Gastroesophageal sphincter (tissue), 4 donors: Measurements from ENCODE around the gene KDM4F. TPM values are rescaled to one million over a fixed set of nuclear protein-coding genes. Genes with fewer than 3 reads are reported as not detected.
"Not testable (repeated sequence)": the region's sequence is repeated elsewhere in the genome, so short reads cannot be mapped to it uniquely, and the experiment has no call there.

Experiments
- ATAC-seq: fragments of 150-250 bp; one replicate; pipeline ENCODE4 v1.9.1; 2016; ENCODE audit warnings: mild to moderate bottlenecking, moderate library complexity
- H3K27ac ChIP-seq, 4 donors: fragments of 200-600 bp; sonication (generic) in 3 of 4; 1 replicate in 3 of 4; 2 replicates in 1 of 4; pipeline ENCODE4 v1.5.1; 2016 to 2019
- H3K27me3 ChIP-seq: fragments of 200-600 bp; sonication (generic); one replicate; pipeline ENCODE4 v1.5.1; 2019
- H3K36me3 ChIP-seq, 2 donors: fragments of 200-600 bp; sonication (generic); one replicate each; pipeline ENCODE4 v1.5.1; 2019; ENCODE audit warnings: control low read depth in 1 of 2
- H3K4me1 ChIP-seq, 3 donors: fragments of 200-600 bp; sonication (generic); 1 replicate in 2 of 3; 2 replicates in 1 of 3; pipeline ENCODE4 v1.5.1; 2016 to 2019; ENCODE audit warnings: control low read depth in 2 of 3
- H3K4me3 ChIP-seq, 2 donors: fragments of 200-600 bp; sonication (generic); one replicate each; pipeline ENCODE4 v1.5.1; 2019; ENCODE audit warnings: mild to moderate bottlenecking in 1 of 2, moderate library complexity in 1 of 2
- H3K9me3 ChIP-seq, 3 donors: fragments of 200-600 bp; sonication (generic); one replicate each; pipeline ENCODE4 v1.5.1; 2017 to 2019; ENCODE audit warnings: control low read depth in 2 of 3
- EP300 ChIP-seq: sonication (generic); formaldehyde crosslinking; IDR thresholded peaks from one replicate; pipeline ENCODE4 v1.6.1; 2017; ENCODE audit warnings: antibody characterized with exemption, mild to moderate bottlenecking
- POLR2A ChIP-seq, 2 donors: fragments of 450-650 bp; IDR thresholded peaks; one replicate each; pipeline ENCODE4 v1.6.1; 2017; ENCODE audit warnings: antibody characterized with exemption in 2 of 2, mild to moderate bottlenecking in 2 of 2, moderate library complexity in 1 of 2
- POLR2AphosphoS5 ChIP-seq: sonication (generic); formaldehyde crosslinking; IDR thresholded peaks from one replicate; pipeline ENCODE4 v1.6.1; 2017; ENCODE audit warnings: antibody characterized with exemption
- WGBS, 2 donors: methylation state at CpG; one replicate each; pipeline ENCODE4 v1.1.5; 2018; ENCODE audit warnings: low coverage in 1 of 2; 5-methylcytosine and 5-hydroxymethylcytosine counted together
- total RNA-seq, 4 donors: library from RNA; depleted of rRNA; stranded (reverse); fragments of >200 nt; gene quantifications; one replicate each; pipeline ENCODE4 v1.1.0, GENCODE V29; 2016
- TF ChIP-seq, protein P1 (sequence below), 4 experiments: fragments of 200-600 bp in 2 of 4; fragments of 450-650 bp in 2 of 4; sonication (generic) in 1 of 4; IDR thresholded peaks; one replicate each; pipeline ENCODE4 v1.5.1; 2017 to 2019; ENCODE audit warnings: antibody characterized with exemption in 4 of 4, mild to moderate bottlenecking in 2 of 4, moderate library complexity in 2 of 4

The KDM4F gene
- total RNA-seq, 4 donors from 2014 or later = 0.15 TPM; not detected in 3

DNA sequence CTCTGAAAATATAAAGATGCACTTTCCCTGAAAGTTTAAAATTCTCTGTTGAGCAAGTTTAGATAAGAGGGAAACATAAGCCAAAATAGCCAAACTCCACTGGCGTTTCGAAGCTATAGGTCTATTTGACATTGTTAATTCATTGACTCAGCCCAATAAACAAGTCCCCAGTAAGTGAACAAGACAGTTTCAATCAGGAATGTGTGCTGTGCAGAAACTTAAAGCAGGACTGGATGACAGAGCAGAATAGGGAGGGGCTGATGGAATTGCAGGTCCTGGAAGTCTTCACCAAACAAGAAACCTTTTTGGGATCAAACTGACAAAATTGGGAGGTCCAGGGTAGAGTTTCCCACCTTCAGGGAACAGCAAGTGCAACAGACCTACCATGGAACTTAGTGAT lies 33.1 kb upstream of the KDM4F start:
- 26% methylated on average over 2 of the region's 2 CpGs; no CpG with 5 or more reads in 1 of the 2 donors for WGBS, 2 donors
- no peak for ATAC-seq
- H3K36me3 ChIP-seq = no peaks in the 10 kb centered on the region
- no peak for TF ChIP-seq POLR2AphosphoS5
- no peak for TF ChIP-seq POLR2A (IDR thresholded peaks at IDR 0.05)
- TF ChIP-seq, protein P1, sequence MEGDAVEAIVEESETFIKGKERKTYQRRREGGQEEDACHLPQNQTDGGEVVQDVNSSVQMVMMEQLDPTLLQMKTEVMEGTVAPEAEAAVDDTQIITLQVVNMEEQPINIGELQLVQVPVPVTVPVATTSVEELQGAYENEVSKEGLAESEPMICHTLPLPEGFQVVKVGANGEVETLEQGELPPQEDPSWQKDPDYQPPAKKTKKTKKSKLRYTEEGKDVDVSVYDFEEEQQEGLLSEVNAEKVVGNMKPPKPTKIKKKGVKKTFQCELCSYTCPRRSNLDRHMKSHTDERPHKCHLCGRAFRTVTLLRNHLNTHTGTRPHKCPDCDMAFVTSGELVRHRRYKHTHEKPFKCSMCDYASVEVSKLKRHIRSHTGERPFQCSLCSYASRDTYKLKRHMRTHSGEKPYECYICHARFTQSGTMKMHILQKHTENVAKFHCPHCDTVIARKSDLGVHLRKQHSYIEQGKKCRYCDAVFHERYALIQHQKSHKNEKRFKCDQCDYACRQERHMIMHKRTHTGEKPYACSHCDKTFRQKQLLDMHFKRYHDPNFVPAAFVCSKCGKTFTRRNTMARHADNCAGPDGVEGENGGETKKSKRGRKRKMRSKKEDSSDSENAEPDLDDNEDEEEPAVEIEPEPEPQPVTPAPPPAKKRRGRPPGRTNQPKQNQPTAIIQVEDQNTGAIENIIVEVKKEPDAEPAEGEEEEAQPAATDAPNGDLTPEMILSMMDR (IDR thresholded peaks at IDR 0.05) = no peak
- no peak for TF ChIP-seq EP300
- H3K27me3 ChIP-seq = peaks cover 10% of the 10 kb centered on the region
- no peak overlapping the region for H3K4me3 ChIP-seq
- no peak overlapping the region for H3K27ac ChIP-seq
- no peaks in the 10 kb centered on the region for H3K4me1 ChIP-seq
- no peaks in the 10 kb centered on the region for H3K9me3 ChIP-seq

DNA sequence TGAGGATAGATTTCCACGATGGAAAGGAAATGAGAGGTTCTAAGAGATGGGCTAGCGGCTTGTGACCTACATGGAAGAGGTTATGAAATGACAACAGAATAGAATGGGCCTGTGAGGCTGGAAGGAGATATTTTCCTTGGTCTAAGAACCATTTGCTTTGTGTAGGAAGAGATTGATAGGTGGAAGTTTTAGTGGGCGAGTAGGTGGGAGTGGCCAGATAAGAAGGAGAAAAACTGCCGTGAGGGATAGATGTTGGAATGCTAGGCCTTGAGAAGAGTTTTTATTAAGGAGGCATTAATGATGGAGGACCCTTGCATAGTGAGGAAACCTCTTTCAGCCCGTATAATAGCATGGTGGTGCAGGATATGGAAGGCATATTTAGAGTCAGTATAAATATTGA lies 27.8 kb upstream of the KDM4F start:
- H3K4me1 ChIP-seq, H3K9me3 ChIP-seq, ATAC-seq, H3K4me3 ChIP-seq, H3K27me3 ChIP-seq, H3K27ac ChIP-seq, H3K36me3 ChIP-seq: not testable (repeated sequence)
- 57 to 73% methylated on average over 1 to 5 of the region's 5 CpGs for WGBS, 2 donors

DNA sequence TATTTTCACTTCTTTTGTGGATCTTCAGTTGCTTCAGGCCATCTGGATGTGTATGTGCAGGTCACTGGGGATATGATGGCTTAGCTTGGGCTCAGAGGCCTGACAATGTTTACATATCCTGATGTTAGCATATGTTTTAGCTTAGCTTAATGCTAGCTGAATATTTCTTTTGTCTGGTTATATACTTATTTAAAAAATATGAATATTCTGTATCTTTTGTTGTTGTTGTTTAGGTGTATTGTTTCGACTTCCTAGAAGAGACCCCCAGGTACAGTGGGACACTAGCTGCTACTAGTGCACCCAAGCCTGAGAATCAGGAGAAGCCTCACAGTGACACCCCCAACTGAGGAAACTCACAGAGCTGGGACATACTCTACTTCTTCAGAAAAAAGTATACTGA lies 24.3 kb upstream of the KDM4F start, which contains the start of gene KDM4E:
Gene KDM4E, plus strand, starts transcription at position 301 of the 400 bp plus-strand sequence. CDS start 300 bp downstream, outside the sequence.
- H3K4me3 ChIP-seq = no peak within 1 kb of the TSS
- ATAC-seq = no peak
- no peaks in the 10 kb centered on the region for H3K4me1 ChIP-seq
- no peaks in the 10 kb centered on the region for H3K36me3 ChIP-seq
- no peaks in the 10 kb centered on the region for H3K9me3 ChIP-seq
- no peaks in the 10 kb centered on the region for H3K27me3 ChIP-seq
- TF ChIP-seq POLR2AphosphoS5 (no peak), POLR2A (IDR thresholded peaks at IDR 0.05) (no peak), EP300 (no peak)
- TF ChIP-seq, protein P1 (IDR thresholded peaks at IDR 0.05) = no peak
- H3K27ac ChIP-seq = no peak within 1 kb of the TSS
- 71 to 92% methylated on average over 1 of the region's 1 CpG for WGBS, 2 donors

DNA sequence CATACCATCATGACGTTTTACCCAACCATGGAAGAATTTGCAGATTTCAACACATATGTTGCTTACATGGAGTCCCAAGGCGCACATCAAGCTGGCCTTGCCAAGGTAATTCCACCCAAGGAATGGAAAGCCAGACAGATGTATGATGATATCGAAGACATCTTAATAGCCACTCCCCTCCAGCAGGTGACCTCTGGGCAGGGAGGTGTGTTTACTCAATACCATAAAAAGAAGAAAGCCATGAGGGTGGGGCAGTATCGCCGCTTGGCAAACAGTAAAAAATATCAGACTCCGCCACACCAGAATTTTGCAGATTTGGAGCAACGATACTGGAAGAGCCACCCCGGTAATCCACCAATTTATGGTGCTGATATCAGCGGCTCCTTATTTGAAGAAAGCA lies 23.6 kb upstream of the KDM4F start:
- not testable (repeated sequence) for H3K9me3 ChIP-seq, H3K27ac ChIP-seq, H3K27me3 ChIP-seq, H3K4me3 ChIP-seq, H3K36me3 ChIP-seq, H3K4me1 ChIP-seq, ATAC-seq
- 90% methylated on average over 3 to 4 of the region's 9 CpGs for WGBS, 2 donors

DNA sequence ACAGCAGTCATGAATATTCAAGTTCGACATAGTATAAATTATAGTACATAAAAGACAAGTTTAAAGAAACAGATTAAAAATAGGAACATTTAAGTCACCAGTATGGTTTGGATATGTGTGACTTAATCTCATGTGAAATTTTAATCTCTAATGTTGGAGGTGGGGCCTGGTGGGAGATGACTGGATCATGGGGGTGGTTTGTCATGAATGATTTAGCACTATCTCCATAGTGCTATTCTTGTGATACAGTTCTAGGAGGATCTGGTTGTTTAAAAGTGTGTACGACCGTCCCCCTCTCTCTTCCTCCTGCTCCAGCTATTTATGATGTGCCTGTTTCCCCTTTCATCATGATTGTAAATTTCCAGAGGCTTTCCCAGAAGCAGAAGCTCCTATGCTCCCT lies 20.9 kb upstream of the KDM4F start:
- Histone ChIP-seq H3K27ac (no peak overlapping the region), H3K4me3 (no peak overlapping the region), H3K27me3 (no peaks in the 10 kb centered on the region), H3K9me3 (no peaks in the 10 kb centered on the region), H3K4me1 (no peaks in the 10 kb centered on the region), H3K36me3 (no peaks in the 10 kb centered on the region)
- ATAC-seq = no peak
- 79 to 81% methylated on average over 3 of the region's 3 CpGs for WGBS, 2 donors
- TF ChIP-seq, protein P1 (IDR thresholded peaks at IDR 0.05) = no peak
- TF ChIP-seq POLR2A (IDR thresholded peaks at IDR 0.05) = no peak
- TF ChIP-seq EP300 = no peak
- TF ChIP-seq POLR2AphosphoS5 = no peak

DNA sequence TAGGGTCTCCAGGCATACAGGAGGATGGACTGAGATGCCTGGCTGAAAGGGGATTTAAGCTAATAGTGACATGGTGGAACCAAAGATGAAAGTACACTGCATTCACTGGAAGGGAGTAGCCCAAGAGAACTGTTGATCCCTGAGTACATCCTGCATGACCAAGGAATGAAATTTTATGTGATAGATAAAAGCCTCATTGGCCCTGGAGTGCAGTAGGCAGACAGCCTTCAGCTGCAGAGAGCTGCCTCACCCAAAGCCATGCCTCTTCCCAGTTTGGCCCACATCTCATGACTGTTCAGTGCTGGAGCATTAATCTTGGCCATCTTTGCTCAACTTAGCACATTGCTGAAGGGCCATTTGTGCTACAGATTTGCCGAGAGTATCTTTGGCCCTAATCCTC lies 16.2 kb upstream of the KDM4F start:
- no peaks in the 10 kb centered on the region for H3K9me3 ChIP-seq
- no peak overlapping the region for H3K4me3 ChIP-seq
- H3K27me3 ChIP-seq = peaks cover 18% of the 10 kb centered on the region
- no peaks in the 10 kb centered on the region for H3K4me1 ChIP-seq
- TF ChIP-seq, protein P1 (IDR thresholded peaks at IDR 0.05) = no peak
- no peak for TF ChIP-seq POLR2A (IDR thresholded peaks at IDR 0.05)
- no peak for TF ChIP-seq POLR2AphosphoS5
- no peaks in the 10 kb centered on the region for H3K36me3 ChIP-seq
- WGBS, 2 donors = 80 to 82% methylated on average over 1 of the region's 1 CpG
- no peak overlapping the region for H3K27ac ChIP-seq
- no peak for ATAC-seq
